Nephron (organoid): Measurements from ENCODE around the gene WWOX.

Experiments used
- H3K27ac Mint-ChIP-seq, 3 experiments: 2 replicates each; pipeline ENCODE4 v1.8.0; 2020; ENCODE audit warnings: mixed read lengths in 3 of 3, mild to moderate bottlenecking in 2 of 3, moderate library complexity in 1 of 3
- H3K27me3 Mint-ChIP-seq: 2 replicates; pipeline ENCODE4 v1.8.0; 2021; ENCODE audit warnings: low read depth, mild to moderate bottlenecking, moderate library complexity, mixed read lengths
- H3K36me3 Mint-ChIP-seq: 2 replicates; pipeline ENCODE4 v1.8.0; 2020; ENCODE audit warnings: low read depth, mixed read lengths
- H3K4me1 Mint-ChIP-seq: 2 replicates; pipeline ENCODE4 v1.8.0; 2020; ENCODE audit warnings: mixed read lengths
- H3K4me3 Mint-ChIP-seq, 3 experiments: 2 replicates each; pipeline ENCODE4 v1.8.0; 2020; ENCODE audit warnings: mild to moderate bottlenecking in 3 of 3, mixed read lengths in 3 of 3, moderate library complexity in 2 of 3
- H3K9me3 Mint-ChIP-seq: 2 replicates; pipeline ENCODE4 v1.8.0; 2020; ENCODE audit warnings: mixed read lengths
- CTCF ChIP-seq, 3 experiments: fragments of 200-600 bp; sonication (generic); IDR thresholded peaks; one replicate each; pipeline ENCODE4 v1.5.0; 2021; ENCODE audit warnings: antibody characterized with exemption in 3 of 3; ENCODE audit not compliant: unreplicated experiment in 3 of 3

WWOX gene

GRCh38 chr16:78815713-78816112 is 716.3 kb downstream of the WWOX start:
- H3K27ac Mint-ChIP-seq: peak overlapping the region; percentile 64 to 86 (median 86)
- peaks cover 48% of the 10 kb centered on the region for H3K4me1 Mint-ChIP-seq
- no peak overlapping the region for H3K4me3 Mint-ChIP-seq
- no peaks in the 10 kb centered on the region for H3K36me3 Mint-ChIP-seq
- TF ChIP-seq CTCF (IDR thresholded peaks at IDR 0.05; ENCODE audit: unreplicated experiment in 3 of 3): no peak
- H3K9me3 Mint-ChIP-seq: no peaks in the 10 kb centered on the region
- H3K27me3 Mint-ChIP-seq: peaks cover 12% of the 10 kb centered on the region

GRCh38 chr16:78816499-78817195 is 717.2 kb downstream of the WWOX start:
- peaks cover 9% of the 10 kb centered on the region for H3K27me3 Mint-ChIP-seq
- H3K36me3 Mint-ChIP-seq: no peaks in the 10 kb centered on the region

GRCh38 chr16:78817200-78817739 is 717.8 kb downstream of the WWOX start:
- no peaks in the 10 kb centered on the region for H3K9me3 Mint-ChIP-seq
- peaks cover 9% of the 10 kb centered on the region for H3K27me3 Mint-ChIP-seq
- H3K36me3 Mint-ChIP-seq: no peaks in the 10 kb centered on the region
- TF ChIP-seq CTCF (IDR thresholded peaks at IDR 0.05; ENCODE audit: unreplicated experiment in 3 of 3): no peak
- peak overlapping the region; percentile 30 to 86 (median 75) for H3K27ac Mint-ChIP-seq
- H3K4me1 Mint-ChIP-seq: peaks cover 41% of the 10 kb centered on the region
- H3K4me3 Mint-ChIP-seq: no peak overlapping the region

More at GRCh38 chr16:78816499-78817195, 717.2 kb downstream of the WWOX start:
- Mint-ChIP-seq H3K4me1 (peaks cover 41% of the 10 kb centered on the region), H3K4me3 (no peak overlapping the region), H3K9me3 (no peaks in the 10 kb centered on the region), H3K27ac (peak overlapping the region; percentile 30 to 86 (median 75))
- TF ChIP-seq CTCF (IDR thresholded peaks at IDR 0.05; ENCODE audit: unreplicated experiment in 3 of 3): no peak

GRCh38 chr16:78821335-78821734 is 721.9 kb downstream of the WWOX start:
- Mint-ChIP-seq H3K4me3 (no peak overlapping the region), H3K36me3 (peaks cover 4% of the 10 kb centered on the region), H3K27ac (no peak overlapping the region), H3K9me3 (no peaks in the 10 kb centered on the region), H3K27me3 (peaks cover 9% of the 10 kb centered on the region), H3K4me1 (peaks cover 15% of the 10 kb centered on the region)
- no peak for TF ChIP-seq CTCF (IDR thresholded peaks at IDR 0.05; ENCODE audit: unreplicated experiment in 3 of 3)

GRCh38 chr16:78822509-78822908 is 723.1 kb downstream of the WWOX start:
- peaks cover 8% of the 10 kb centered on the region for H3K27me3 Mint-ChIP-seq
- peaks cover 3% of the 10 kb centered on the region for H3K4me1 Mint-ChIP-seq
- peak overlapping the region in 1 of 3 experiments; percentile 33 for H3K27ac Mint-ChIP-seq
- peaks cover 4% of the 10 kb centered on the region for H3K36me3 Mint-ChIP-seq
- TF ChIP-seq CTCF (IDR thresholded peaks at IDR 0.05; ENCODE audit: unreplicated experiment in 3 of 3): no peak
- no peaks in the 10 kb centered on the region for H3K9me3 Mint-ChIP-seq
- no peak overlapping the region for H3K4me3 Mint-ChIP-seq

- no peaks in the 10 kb centered on the region for H3K9me3 Mint-ChIP-seq
- H3K4me3 Mint-ChIP-seq: no peak overlapping the region
- H3K36me3 Mint-ChIP-seq: peaks cover 4% of the 10 kb centered on the region
- H3K4me1 Mint-ChIP-seq: no peaks in the 10 kb centered on the region
- no peak overlapping the region for H3K27ac Mint-ChIP-seq
- H3K27me3 Mint-ChIP-seq: peaks cover 5% of the 10 kb centered on the region
- no peak for TF ChIP-seq CTCF (IDR thresholded peaks at IDR 0.05; ENCODE audit: unreplicated experiment in 3 of 3)
These were observed 723.6 kb downstream of the WWOX start for GRCh38 chr16:78823027-78823426.
